Endodermal cell (in vitro differentiated cells): ENCODE results near the gene PF4V1. TPM values are rescaled to one million over a fixed set of nuclear protein-coding genes. Genes with fewer than 3 reads are reported as not detected.

Experiments
- DNase-seq: peaks from one replicate; pipeline ENCODE4 v3.0.0-alpha.2; 2017
- H3K27ac ChIP-seq: 2 replicates; pipeline ENCODE4 v1.5.1; 2013; ENCODE audit warnings: mild to moderate bottlenecking, low read depth, low read length, moderate library complexity
- H3K27me3 ChIP-seq: 2 replicates; pipeline ENCODE4 v1.6.1; 2013; ENCODE audit warnings: mild to moderate bottlenecking, low read length, moderate library complexity; ENCODE audit not compliant: insufficient read depth, control insufficient read depth, poor library complexity, severe bottlenecking
- H3K36me3 ChIP-seq: 2 replicates; pipeline ENCODE4 v1.7.0; 2013; ENCODE audit warnings: mild to moderate bottlenecking, low read length, moderate library complexity; ENCODE audit not compliant: control insufficient read depth, insufficient read depth
- H3K4me1 ChIP-seq: one replicate; pipeline ENCODE4 v1.7.0; 2013; ENCODE audit warnings: low read length; ENCODE audit not compliant: control insufficient read depth, insufficient read depth
- H3K4me3 ChIP-seq: 2 replicates; pipeline ENCODE4 v1.5.1; 2013; ENCODE audit warnings: mild to moderate bottlenecking, low read length, moderate library complexity
- H3K9ac ChIP-seq: 2 replicates; pipeline ENCODE4 v1.6.1; 2013; ENCODE audit warnings: mild to moderate bottlenecking, low read length, moderate library complexity; ENCODE audit not compliant: poor library complexity, severe bottlenecking; ENCODE audit errors: extremely low read depth
- H3K9me3 ChIP-seq: 2 replicates; pipeline ENCODE4 v1.6.1; 2013; ENCODE audit warnings: mild to moderate bottlenecking, low read length, moderate library complexity; ENCODE audit not compliant: control insufficient read depth
- H3K27ac Mint-ChIP-seq: 2 replicates; pipeline ENCODE4 v1.8.0; 2020; ENCODE audit warnings: mixed read lengths
- H3K27me3 Mint-ChIP-seq: 2 replicates; pipeline ENCODE4 v1.8.0; 2021; ENCODE audit warnings: mild to moderate bottlenecking, mixed read lengths; ENCODE audit not compliant: insufficient read depth
- H3K36me3 Mint-ChIP-seq: 2 replicates; pipeline ENCODE4 v1.8.0; 2020; ENCODE audit warnings: low read depth, mixed read lengths
- H3K4me1 Mint-ChIP-seq: 2 replicates; pipeline ENCODE4 v1.8.0; 2020; ENCODE audit warnings: mixed read lengths
- H3K4me3 Mint-ChIP-seq: 2 replicates; pipeline ENCODE4 v1.8.0; 2020; ENCODE audit warnings: mild to moderate bottlenecking, moderate library complexity, mixed read lengths
- H3K9me3 Mint-ChIP-seq: 2 replicates; pipeline ENCODE4 v1.8.0; 2020; ENCODE audit warnings: mild to moderate bottlenecking, mixed read lengths
- WGBS, 2 experiments: methylation state at CpG; one replicate each; pipeline versions ENCODE4 v1.1.5 to v1.1.7; 2013; ENCODE audit warnings: missing lambda C conversion rate in 2 of 2, mixed read lengths in 1 of 2; ENCODE audit not compliant: insufficient coverage in 1 of 2, insufficient read length in 1 of 2; 5-methylcytosine and 5-hydroxymethylcytosine counted together
- total RNA-seq, 2 donors: library from RNA; stranded (reverse); fragmentation: NEBNext Ultra II Directional in 1 of 2; extraction: Animal tissue kit (Norgen Biotek cat#: 25700) in 1 of 2; gene quantifications; 2 replicates in 1 of 2; 3 replicates in 1 of 2; pipeline ENCODE4 v1.2.1, GENCODE V29; 2021
- TF ChIP-seq, protein P1 (sequence below): fragments of 200-600 bp; sonication (generic); conservative IDR thresholded peaks from 2 replicates; pipeline ENCODE4 v1.5.0; 2021; ENCODE audit warnings: antibody characterized with exemption, mild to moderate bottlenecking

PF4V1 gene
- total RNA-seq, 2 donors from 2014 or later, result not detected

DNA sequence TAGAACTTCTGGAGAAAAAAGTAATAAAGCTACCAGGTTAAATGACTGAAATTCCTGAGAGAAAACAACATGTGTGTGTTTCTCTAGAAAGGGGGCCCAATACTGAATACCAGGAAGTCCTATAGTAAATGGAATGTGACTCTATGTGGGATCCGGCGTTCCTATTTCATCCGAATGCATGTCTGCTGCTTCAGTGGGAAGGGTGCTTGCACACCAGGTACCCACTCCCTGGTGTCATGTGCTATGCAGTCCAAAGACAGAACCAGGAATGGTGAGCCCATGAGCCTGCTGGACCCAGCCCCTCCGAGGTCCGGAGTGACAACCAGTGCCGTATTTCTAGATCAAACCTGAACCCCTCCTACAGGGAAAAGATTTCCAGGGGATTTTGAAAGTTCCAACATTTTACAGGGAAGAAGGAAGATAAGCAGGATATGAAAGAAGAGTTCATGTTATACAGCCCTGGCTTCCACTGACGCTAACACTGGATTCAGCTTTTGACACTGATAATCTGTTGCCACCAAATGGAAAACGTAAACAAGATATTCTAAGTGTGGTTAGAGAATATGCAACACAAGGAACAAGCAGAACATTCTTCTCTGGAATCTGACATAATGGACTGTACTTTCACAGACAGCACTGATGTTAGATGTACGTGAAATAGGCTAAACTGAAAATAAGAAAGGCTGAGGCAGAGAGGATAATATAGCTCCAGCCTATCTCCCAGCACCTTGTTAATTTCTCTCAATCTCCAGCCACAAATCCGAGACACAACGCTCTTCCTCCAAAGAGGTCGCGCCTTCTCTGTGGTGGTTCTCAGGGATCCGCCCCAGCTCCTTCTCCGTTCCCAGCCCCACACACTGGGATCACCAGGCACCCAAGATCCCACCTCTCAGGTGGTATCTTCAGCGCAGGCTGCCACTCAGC lies 15.4 kb downstream of the PF4V1 start:
- Mint-ChIP-seq H3K36me3 (no peaks in the 10 kb centered on the region), H3K27me3 (peaks cover 48% of the 10 kb centered on the region), H3K9me3 (no peaks in the 10 kb centered on the region), H3K27ac (no peak overlapping the region), H3K4me1 (peaks cover 8% of the 10 kb centered on the region), H3K4me3 (peak overlapping the region; percentile 69)
- no peak overlapping the region for H3K9ac ChIP-seq
- DNase-seq, result no peak
- H3K36me3 ChIP-seq, result no peaks in the 10 kb centered on the region
- H3K4me3 ChIP-seq, result peak overlapping the region; percentile 80
- peaks cover 31% of the 10 kb centered on the region for H3K27me3 ChIP-seq
- H3K9me3 ChIP-seq, result no peaks in the 10 kb centered on the region
- WGBS, 2 experiments, result 58 to 91% methylated on average over 3 to 16 of the region's 16 CpGs
- H3K4me1 ChIP-seq, result no peaks in the 10 kb centered on the region
- TF ChIP-seq, protein P1, sequence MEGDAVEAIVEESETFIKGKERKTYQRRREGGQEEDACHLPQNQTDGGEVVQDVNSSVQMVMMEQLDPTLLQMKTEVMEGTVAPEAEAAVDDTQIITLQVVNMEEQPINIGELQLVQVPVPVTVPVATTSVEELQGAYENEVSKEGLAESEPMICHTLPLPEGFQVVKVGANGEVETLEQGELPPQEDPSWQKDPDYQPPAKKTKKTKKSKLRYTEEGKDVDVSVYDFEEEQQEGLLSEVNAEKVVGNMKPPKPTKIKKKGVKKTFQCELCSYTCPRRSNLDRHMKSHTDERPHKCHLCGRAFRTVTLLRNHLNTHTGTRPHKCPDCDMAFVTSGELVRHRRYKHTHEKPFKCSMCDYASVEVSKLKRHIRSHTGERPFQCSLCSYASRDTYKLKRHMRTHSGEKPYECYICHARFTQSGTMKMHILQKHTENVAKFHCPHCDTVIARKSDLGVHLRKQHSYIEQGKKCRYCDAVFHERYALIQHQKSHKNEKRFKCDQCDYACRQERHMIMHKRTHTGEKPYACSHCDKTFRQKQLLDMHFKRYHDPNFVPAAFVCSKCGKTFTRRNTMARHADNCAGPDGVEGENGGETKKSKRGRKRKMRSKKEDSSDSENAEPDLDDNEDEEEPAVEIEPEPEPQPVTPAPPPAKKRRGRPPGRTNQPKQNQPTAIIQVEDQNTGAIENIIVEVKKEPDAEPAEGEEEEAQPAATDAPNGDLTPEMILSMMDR, result no peak
- no peak overlapping the region for H3K27ac ChIP-seq

- Histone ChIP-seq H3K36me3 (no peaks in the 10 kb centered on the region), H3K27ac (no peak within 1 kb of the TSS)
- no peaks in the 10 kb centered on the region for H3K36me3 Mint-ChIP-seq
Measured at GRCh38 chr4:73869130-73870055, 16.3 kb downstream of the PF4V1 start, which contains the start of gene CXCL1. CXCL1 (plus strand) TSS chr4:73869393; CDS start chr4:73869471, 78 bp downstream.

GRCh38 chr4:73870260-73870659 lies 17.2 kb downstream of the PF4V1 start:
- H3K9ac ChIP-seq, result no peak overlapping the region
- no peaks in the 10 kb centered on the region for H3K9me3 ChIP-seq
- H3K4me3 ChIP-seq, result no peak overlapping the region
- peaks cover 8% of the 10 kb centered on the region for H3K4me1 Mint-ChIP-seq
- 90 to 100% methylated on average over 1 to 3 of the region's 3 CpGs for WGBS, 2 experiments
- no peaks in the 10 kb centered on the region for H3K36me3 Mint-ChIP-seq
- H3K27me3 Mint-ChIP-seq, result peaks cover 56% of the 10 kb centered on the region
- no peak overlapping the region for H3K27ac Mint-ChIP-seq
- H3K4me1 ChIP-seq, result no peaks in the 10 kb centered on the region
- TF ChIP-seq, protein P1, result no peak
- DNase-seq, result peak; percentile 54
- H3K36me3 ChIP-seq, result no peaks in the 10 kb centered on the region
- H3K9me3 Mint-ChIP-seq, result no peaks in the 10 kb centered on the region
- peaks cover 31% of the 10 kb centered on the region for H3K27me3 ChIP-seq
- no peak overlapping the region for H3K27ac ChIP-seq
- peak overlapping the region; percentile 69 for H3K4me3 Mint-ChIP-seq

More at GRCh38 chr4:73869130-73870055, 16.3 kb downstream of the PF4V1 start, which contains the start of gene CXCL1:
- peaks cover 54% of the 10 kb centered on the region for H3K27me3 Mint-ChIP-seq
- H3K9me3 Mint-ChIP-seq, result no peaks in the 10 kb centered on the region
- peak within 1 kb of the TSS; percentile 69 for H3K4me3 Mint-ChIP-seq
- H3K4me1 Mint-ChIP-seq, result peaks cover 8% of the 10 kb centered on the region
- Histone ChIP-seq H3K4me3 (peak within 1 kb of the TSS; percentile 80), H3K27me3 (peaks cover 31% of the 10 kb centered on the region), H3K9me3 (no peaks in the 10 kb centered on the region), H3K9ac (no peak within 1 kb of the TSS), H3K4me1 (no peaks in the 10 kb centered on the region)
- peak; percentile 83 for DNase-seq
- WGBS, 2 experiments, result 9 to 14% methylated on average over 26 to 61 of the region's 61 CpGs
- TF ChIP-seq, protein P1, result no peak
- no peak within 1 kb of the TSS for H3K27ac Mint-ChIP-seq
